HCT116 (cell line): ENCODE results near the gene ACSL3.

Experiments
- CEBPB ChIP-seq: IDR thresholded peaks from 2 replicates; pipeline ENCODE4 v1.6.1; 2012; ENCODE audit warnings: low read depth
- CTCF ChIP-seq, 3 experiments: fragments of 200-600 bp in 1 of 3; sonication (generic) in 1 of 3; IDR thresholded peaks in 2 of 3; conservative IDR thresholded peaks in 1 of 3; 2 replicates each; pipeline ENCODE4 v1.5.1; 2012 to 2017; ENCODE audit warnings: low read depth in 2 of 3, low read length in 2 of 3, antibody characterized with exemption in 1 of 3, borderline replicate concordance in 1 of 3, control low read depth in 1 of 3, mild to moderate bottlenecking in 1 of 3, mixed read lengths in 1 of 3, mixed run types in 1 of 3, moderate library complexity in 1 of 3; ENCODE audit not compliant: insufficient read depth in 1 of 3
- EGR1 ChIP-seq: IDR thresholded peaks from 2 replicates; pipeline ENCODE4 v1.6.1; 2012; ENCODE audit warnings: low read depth
- EZH2 ChIP-seq: fragments of 200-600 bp; sonication (generic); IDR thresholded peaks from 2 replicates; pipeline ENCODE4 v1.6.1; 2017; ENCODE audit warnings: antibody characterized with exemption, mixed run types
- EZH2phosphoT487 ChIP-seq: fragments of 200-600 bp; IDR thresholded peaks from 2 replicates; pipeline ENCODE4 v1.6.1; 2018; ENCODE audit warnings: antibody characterized with exemption, borderline replicate concordance
- POLR2A ChIP-seq: IDR thresholded peaks from 2 replicates; pipeline ENCODE4 v1.7.0; 2011; ENCODE audit warnings: borderline replicate concordance; ENCODE audit not compliant: insufficient read depth, insufficient read length; ENCODE audit errors: extremely low read depth
- REST ChIP-seq: IDR thresholded peaks from 2 replicates; pipeline ENCODE4 v1.6.1; 2012; ENCODE audit warnings: low read depth
- SIN3A ChIP-seq: IDR thresholded peaks from 2 replicates; pipeline ENCODE4 v1.6.1; 2012; ENCODE audit warnings: low read depth
- SP1 ChIP-seq: IDR thresholded peaks from 2 replicates; pipeline ENCODE4 v1.6.1; 2012; ENCODE audit warnings: low read depth
- TCF7L2 ChIP-seq: IDR thresholded peaks from 2 replicates; pipeline ENCODE4 v1.7.0; 2011; ENCODE audit warnings: borderline replicate concordance, inconsistent platforms; ENCODE audit not compliant: insufficient read depth, insufficient read length; ENCODE audit errors: extremely low read depth
- ZNF274 ChIP-seq: fragments of 200-500 bp; sonication (Bioruptor generic); IDR thresholded peaks from 2 replicates; pipeline ENCODE4 v1.6.1; 2014; ENCODE audit warnings: mild to moderate bottlenecking, low read depth, low read length, inconsistent platforms

GRCh38 chr2:222916229-222917197, 55.7 kb downstream of the ACSL3 start:
- TF ChIP-seq SIN3A (no peak), CTCF (IDR thresholded peaks at IDR 0.05 in 2 of 3, conservative IDR thresholded peaks at IDR 0.05 in 1 of 3; ENCODE audit: borderline replicate concordance in 1 of 3, insufficient read depth in 1 of 3, low read depth in 2 of 3, low read length in 2 of 3) (0 out of 6 replicates have a peak, but pooled peaks of 1 of the 3 experiments have one; percentile 6), SP1 (no peak), ZNF274 (no peak), TCF7L2 (no peak), POLR2A (no peak), CEBPB (no peak), EZH2phosphoT487 (no peak), EGR1 (no peak), REST (no peak), EZH2 (no peak)
